HG02798 (cell line): Measurements from ENCODE around the gene PDK3.

Experiments
- ATAC-seq: cut with Tn5 transposase; IDR thresholded peaks from one replicate; pipeline ENCODE4 v1.9.1; 2021; ENCODE audit warnings: mild to moderate bottlenecking; ENCODE audit not compliant: unreplicated experiment, poor library complexity

Gene PDK3

DNA sequence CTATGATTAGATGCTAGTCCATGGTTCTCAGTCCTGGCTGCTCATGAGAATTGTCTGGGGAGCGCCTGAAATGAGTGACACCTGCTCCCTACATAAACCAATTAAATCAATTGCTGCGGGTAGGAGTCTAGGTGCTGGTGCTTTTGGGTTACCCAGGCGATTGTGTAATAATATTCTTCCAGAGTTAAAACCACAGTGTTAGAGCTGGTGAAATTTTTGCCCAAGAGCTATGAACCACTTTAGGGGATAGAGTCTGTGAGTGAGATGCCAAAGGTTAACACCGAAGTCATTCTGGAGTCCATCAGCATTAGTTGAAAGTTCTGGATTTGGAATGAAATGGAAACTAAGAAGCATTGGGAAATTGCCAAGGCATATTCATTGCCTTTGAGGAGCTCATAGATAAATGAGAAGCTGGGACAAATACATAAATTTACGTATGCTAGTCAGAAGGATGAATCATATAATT is 15.3 kb downstream of the PDK3 start:
- ATAC-seq, result peak; percentile 35

- no peak for ATAC-seq
Observed at GRCh38 chrX:24482823-24483415, 17.8 kb downstream of the PDK3 start.

GRCh38 chrX:24483596-24483995 is 18.5 kb downstream of the PDK3 start:
- ATAC-seq, result no peak

GRCh38 chrX:24485323-24485722 is 20.2 kb downstream of the PDK3 start:
- no peak for ATAC-seq

DNA sequence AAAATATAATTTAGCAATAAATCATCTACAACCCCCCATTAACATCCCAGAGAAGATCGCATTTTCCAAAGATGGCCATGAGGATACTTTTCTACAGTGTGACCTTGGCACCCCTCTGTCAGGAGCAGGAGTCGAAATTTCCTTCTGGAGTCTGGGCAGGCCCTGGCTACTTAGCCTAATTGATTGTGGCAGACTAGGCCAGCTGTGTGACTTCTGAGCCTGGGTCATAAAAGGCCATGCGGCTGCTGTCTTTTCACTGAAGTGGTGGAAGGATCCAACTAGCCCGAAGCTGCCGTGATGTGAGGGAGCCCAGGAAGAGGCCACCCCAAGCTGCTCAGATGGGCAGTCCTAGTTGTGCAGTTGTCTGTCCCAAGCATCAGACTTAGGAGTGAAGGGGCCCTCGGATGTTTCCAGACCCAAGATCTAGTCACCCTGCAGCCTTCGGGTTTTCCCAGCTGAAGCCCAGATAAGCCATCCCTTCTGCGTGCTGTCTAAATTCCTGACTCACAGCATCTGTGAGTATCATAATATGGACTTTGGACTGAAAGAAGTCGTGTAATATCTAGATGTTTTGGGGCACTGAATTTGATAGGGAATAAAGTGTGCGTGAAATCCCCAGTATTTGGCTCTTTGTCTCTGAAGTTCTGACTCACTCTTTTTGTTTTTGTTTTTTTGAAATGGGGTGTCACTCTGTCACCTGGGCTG is 21.0 kb downstream of the PDK3 start:
- ATAC-seq, result no peak

- ATAC-seq, result no peak
Observed at GRCh38 chrX:24487571-24487970, 22.5 kb downstream of the PDK3 start.

- ATAC-seq, result no peak
Observed at GRCh38 chrX:24491741-24492140, 26.7 kb downstream of the PDK3 start.

GRCh38 chrX:24493740-24494581 is 28.9 kb downstream of the PDK3 start:
- no peak for ATAC-seq

DNA sequence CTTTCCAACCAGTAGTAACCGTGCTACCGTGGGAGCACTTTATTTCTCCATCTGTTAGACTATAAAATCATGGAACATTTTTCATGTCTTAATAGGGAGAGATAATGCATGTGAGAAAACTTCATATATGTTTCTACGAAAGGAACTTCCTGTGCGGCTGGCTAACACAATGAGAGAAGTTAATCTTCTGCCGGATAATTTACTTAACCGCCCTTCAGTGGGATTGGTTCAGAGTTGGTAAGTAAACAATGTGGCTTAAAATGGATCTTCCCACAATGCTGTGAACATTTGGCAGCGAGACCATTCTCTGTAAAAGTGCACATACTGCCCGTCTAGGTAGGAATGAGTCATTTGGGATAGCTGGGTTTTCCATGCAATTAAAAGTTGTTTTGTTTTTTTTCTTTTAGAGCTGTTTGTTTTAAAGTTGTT is 29.6 kb downstream of the PDK3 start:
- no peak for ATAC-seq

GRCh38 chrX:24495700-24496099 is 30.6 kb downstream of the PDK3 start:
- ATAC-seq, result no peak

DNA sequence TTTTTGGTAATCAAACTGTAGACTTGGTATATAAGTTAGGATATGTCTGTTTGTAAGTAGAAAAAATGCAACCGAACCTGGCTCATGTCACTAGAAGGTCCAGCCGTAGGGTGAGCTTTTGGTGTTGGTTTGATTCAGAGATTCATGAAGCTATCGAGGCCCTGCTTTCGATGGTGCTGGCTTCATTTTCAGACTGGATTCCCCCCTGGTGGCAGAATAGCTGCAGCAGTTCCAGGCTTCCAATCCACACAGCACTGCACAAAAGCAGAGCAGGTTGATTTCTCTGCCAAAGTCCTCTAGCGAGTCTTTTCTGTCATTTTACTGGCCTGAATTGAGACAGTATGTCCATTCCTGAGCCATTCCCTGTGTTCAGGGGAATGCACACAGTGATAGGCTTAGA is 33.1 kb downstream of the PDK3 start:
- ATAC-seq, result peak; percentile 53

DNA sequence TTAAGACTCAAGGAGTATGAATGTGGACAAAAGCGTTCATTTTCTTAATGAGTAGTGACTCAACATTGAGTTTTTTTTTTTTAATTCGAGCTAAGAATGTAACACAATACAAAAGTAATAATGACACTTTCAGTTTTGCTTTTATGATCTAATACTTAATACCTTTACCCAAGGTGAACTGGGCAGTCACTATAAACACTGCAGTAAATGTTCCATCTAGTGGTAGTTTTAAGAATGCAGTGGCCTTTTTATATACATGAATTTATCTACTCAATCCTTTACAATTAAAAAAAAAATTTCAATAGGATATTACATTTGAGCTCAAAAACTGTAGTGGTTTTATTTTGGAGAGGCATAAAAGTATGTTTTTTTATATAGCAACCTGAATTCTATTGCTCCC is 33.9 kb downstream of the PDK3 start:
- ATAC-seq, result no peak

DNA sequence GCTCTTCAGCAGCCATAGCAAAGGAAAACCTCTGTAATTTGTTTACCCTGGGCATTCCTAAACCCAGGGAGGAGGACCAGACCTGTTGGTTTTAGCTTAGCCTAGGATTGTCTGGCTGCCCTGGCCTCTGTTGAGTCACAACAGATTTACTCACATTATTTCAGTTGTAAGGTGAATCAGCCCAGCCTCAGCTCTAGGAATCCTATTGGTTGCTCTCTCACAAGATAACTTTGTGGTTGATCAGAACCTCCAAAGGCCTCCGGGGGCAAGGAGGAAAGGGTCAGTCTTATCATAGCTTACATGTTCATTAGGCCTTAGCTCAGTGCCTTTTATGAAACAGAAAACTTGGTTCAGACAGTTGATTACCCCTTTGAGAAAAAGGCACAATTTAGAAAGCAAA is 41.0 kb downstream of the PDK3 start:
- ATAC-seq, result no peak

DNA sequence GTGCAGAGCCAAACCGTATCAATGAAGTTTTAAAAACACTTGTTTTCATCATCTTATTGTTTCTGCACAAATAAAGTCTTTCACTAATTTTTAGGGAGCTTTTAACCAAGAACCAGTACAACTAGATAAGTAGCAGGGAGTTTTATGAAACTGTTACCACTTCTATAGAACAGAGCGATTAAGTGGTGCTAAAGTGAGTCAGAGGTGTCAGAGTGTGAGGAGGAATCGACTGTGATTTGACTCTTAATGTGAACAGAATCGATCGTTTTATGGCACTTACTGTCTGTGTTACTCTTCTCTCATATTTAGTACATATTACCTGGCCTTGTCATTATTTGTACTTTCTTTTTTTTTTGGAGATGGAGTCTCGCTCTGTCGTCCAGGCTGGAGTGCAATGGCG is 43.3 kb downstream of the PDK3 start:
- no peak for ATAC-seq

GRCh38 chrX:24513416-24513815 is 48.3 kb downstream of the PDK3 start:
- peak; percentile 95 for ATAC-seq

- ATAC-seq, result no peak
Observed at GRCh38 chrX:24515447-24515846, 50.4 kb downstream of the PDK3 start.

DNA sequence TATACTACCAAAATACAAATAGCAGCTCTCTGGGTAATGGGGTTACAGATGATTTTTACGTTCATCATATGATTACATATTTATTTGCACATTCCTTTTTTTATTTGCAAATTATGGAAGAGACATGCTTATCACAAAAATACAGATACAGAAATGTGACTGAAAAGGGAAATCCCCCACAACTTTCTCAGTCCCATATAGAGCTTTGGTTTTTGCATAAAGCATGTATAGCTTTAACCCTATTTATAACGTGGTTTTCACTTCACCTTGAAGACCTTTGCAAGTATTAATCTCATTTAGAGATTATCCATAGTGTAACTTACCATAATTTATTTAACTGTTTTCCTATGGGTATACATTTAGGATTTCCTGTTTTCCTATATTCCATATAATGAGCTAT is 55.4 kb downstream of the PDK3 start:
- no peak for ATAC-seq

DNA sequence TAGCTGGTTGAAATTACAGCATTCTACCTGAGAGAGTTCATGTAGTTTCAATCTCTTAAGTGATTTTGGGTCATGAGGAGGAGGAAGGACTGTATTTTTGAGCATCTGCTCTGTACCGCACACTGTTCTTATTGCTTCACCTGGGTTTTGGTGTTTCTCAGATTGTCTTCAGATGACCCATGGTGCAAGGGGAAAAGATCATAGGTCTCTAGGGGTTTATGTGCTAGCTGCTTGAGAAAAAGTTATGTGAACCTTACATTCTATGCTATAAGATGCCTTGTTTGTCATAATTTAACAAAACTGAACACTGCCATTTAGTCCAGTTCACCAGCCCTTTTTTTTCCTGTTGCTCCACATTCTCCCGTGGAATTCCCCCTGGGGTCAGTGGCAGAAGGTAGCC is 60.4 kb downstream of the PDK3 start:
- ATAC-seq, result no peak

DNA sequence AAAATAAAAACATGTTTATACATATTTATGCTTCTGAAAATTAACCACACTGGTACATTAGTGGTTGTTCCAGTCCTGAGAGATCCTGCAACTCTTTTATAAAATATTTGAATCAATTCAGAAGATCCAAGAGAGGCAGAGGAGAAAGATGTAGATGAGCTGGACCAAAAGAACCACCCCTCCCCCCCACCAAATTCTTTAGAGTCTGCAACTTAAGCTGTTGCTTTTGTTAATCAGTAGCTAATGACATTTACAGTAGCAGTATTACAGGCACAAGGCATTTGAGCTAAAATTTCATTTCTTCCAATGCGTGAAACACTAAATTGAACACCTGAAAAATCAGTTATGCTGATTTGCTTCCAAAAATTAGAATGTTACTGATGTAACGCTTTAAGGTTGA is 61.5 kb downstream of the PDK3 start:
- no peak for ATAC-seq

GRCh38 chrX:24528605-24529004 is 63.5 kb downstream of the PDK3 start:
- no peak for ATAC-seq

GRCh38 chrX:24536551-24536950 is 71.5 kb downstream of the PDK3 start:
- no peak for ATAC-seq
